Ascending aorta (tissue), 2 donors: ENCODE measurements around the gene NHERF2. TPM values are rescaled to one million over a fixed set of nuclear protein-coding genes. Genes with fewer than 3 reads are reported as not detected.
A peak's percentile ranks its signal among the peaks of the same experiment; 100 is the strongest.

ENCODE experiments used
- DNase-seq, 2 donors: peaks; one replicate each; pipeline ENCODE4 v3.0.0-alpha.2; 2019; ENCODE audit warnings: low spot score in 2 of 2
- H3K27ac ChIP-seq, 2 donors: fragments of 200-600 bp; sonication (generic); one replicate each; pipeline ENCODE4 v1.5.1; 2016 to 2017; ENCODE audit warnings: mild to moderate bottlenecking in 1 of 2
- H3K27me3 ChIP-seq: fragments of 200-600 bp; sonication (generic); one replicate; pipeline ENCODE4 v1.5.1; 2017
- H3K36me3 ChIP-seq, 2 donors: fragments of 200-600 bp; sonication (generic); one replicate each; pipeline ENCODE4 v1.5.1; 2016
- H3K4me1 ChIP-seq, 2 donors: fragments of 200-600 bp; sonication (generic); one replicate each; pipeline ENCODE4 v1.5.1; 2016 to 2017; ENCODE audit warnings: mild to moderate bottlenecking in 1 of 2
- H3K4me3 ChIP-seq, 2 donors: fragments of 200-600 bp; sonication (generic); one replicate each; pipeline ENCODE4 v1.5.1; 2016 to 2017; ENCODE audit warnings: mild to moderate bottlenecking in 1 of 2
- H3K9me3 ChIP-seq, 2 donors: fragments of 200-600 bp; sonication (generic); one replicate each; pipeline ENCODE4 v1.5.1; 2016
- CTCF ChIP-seq, 3 experiments: fragments of 200-600 bp in 2 of 3; fragments of 450-650 bp in 1 of 3; sonication (generic) in 2 of 3; IDR thresholded peaks; one replicate each; pipeline ENCODE4 v1.5.1; 2016 to 2019; ENCODE audit warnings: antibody characterized with exemption in 3 of 3, mild to moderate bottlenecking in 1 of 3, moderate library complexity in 1 of 3
- intact Hi-C: fragments of 100-400 bp; cut with DNase I; formaldehyde crosslinking; loops from one replicate; pipeline ENCODE4 v1.15.1; 2023
- total RNA-seq: library from RNA; depleted of rRNA; stranded (reverse); fragments of >200 nt; gene quantifications from one replicate; pipeline ENCODE4 v1.1.0, GENCODE V29; 2016

The NHERF2 gene
- total RNA-seq, 1 donor from 2014 or later, result 123 TPM

- H3K4me1 ChIP-seq, result peaks cover 23 to 34% of the 10 kb centered on the region in 2 donors
- no peaks in the 10 kb centered on the region for H3K9me3 ChIP-seq
- intact Hi-C loops, result no loop called here
- H3K36me3 ChIP-seq, result peaks cover 21% of the 10 kb centered on the region in 2 donors
- DNase-seq, result no peak
- no peaks in the 10 kb centered on the region for H3K27me3 ChIP-seq
- H3K27ac ChIP-seq, result no peak overlapping the region
- TF ChIP-seq CTCF (IDR thresholded peaks at IDR 0.05), result no peak
- no peak overlapping the region for H3K4me3 ChIP-seq
Observed at GRCh38 chr16:2006317-2006716, 20.4 kb upstream of the NHERF2 start.

- Histone ChIP-seq H3K4me1 (peaks cover 23 to 34% of the 10 kb centered on the region in 2 donors), H3K4me3 (peak overlapping the region in 1 of 2 donors; percentile 75), H3K27me3 (no peaks in the 10 kb centered on the region), H3K27ac (no peak overlapping the region), H3K9me3 (no peaks in the 10 kb centered on the region), H3K36me3 (peaks cover 12% of the 10 kb centered on the region in 2 donors)
- no peak for DNase-seq
- no peak for TF ChIP-seq CTCF (IDR thresholded peaks at IDR 0.05)
- intact Hi-C loops, result no loop called here
Observed at GRCh38 chr16:2007081-2007836, 19.4 kb upstream of the NHERF2 start.

- H3K36me3 ChIP-seq, result peaks cover 4% of the 10 kb centered on the region in 2 donors
- no peaks in the 10 kb centered on the region for H3K27me3 ChIP-seq
- H3K4me1 ChIP-seq, result peaks cover 23 to 34% of the 10 kb centered on the region in 2 donors
- intact Hi-C loops, result no loop called here
- no peak overlapping the region for H3K27ac ChIP-seq
- H3K4me3 ChIP-seq, result peak overlapping the region; percentile 75 to 94
- TF ChIP-seq CTCF (IDR thresholded peaks at IDR 0.05), result no peak
- H3K9me3 ChIP-seq, result no peaks in the 10 kb centered on the region
- DNase-seq, result no peak
Observed at GRCh38 chr16:2008009-2008526, 18.6 kb upstream of the NHERF2 start.

GRCh38 chr16:2008631-2009163, 18.0 kb upstream of the NHERF2 start:
- H3K4me3 ChIP-seq, result peak overlapping the region; percentile 75 to 94
- DNase-seq, result no peak
- peaks cover 23 to 34% of the 10 kb centered on the region in 2 donors for H3K4me1 ChIP-seq

GRCh38 chr16:2009164-2009711, 17.5 kb upstream of the NHERF2 start:
- intact Hi-C loops, result no loop called here
- TF ChIP-seq CTCF (IDR thresholded peaks at IDR 0.05), result no peak
- H3K27ac ChIP-seq, result peak overlapping the region; percentile 52 to 75
- H3K36me3 ChIP-seq, result no peaks in the 10 kb centered on the region
- H3K4me3 ChIP-seq, result peak overlapping the region; percentile 75 to 94
- no peaks in the 10 kb centered on the region for H3K9me3 ChIP-seq
- no peak for DNase-seq
- peaks cover 19 to 31% of the 10 kb centered on the region in 2 donors for H3K4me1 ChIP-seq
- no peaks in the 10 kb centered on the region for H3K27me3 ChIP-seq

More at GRCh38 chr16:2008631-2009163, 18.0 kb upstream of the NHERF2 start:
- no peak for TF ChIP-seq CTCF (IDR thresholded peaks at IDR 0.05)
- no peaks in the 10 kb centered on the region for H3K9me3 ChIP-seq
- no peaks in the 10 kb centered on the region for H3K36me3 ChIP-seq
- peak overlapping the region; percentile 52 to 75 for H3K27ac ChIP-seq
- intact Hi-C loops, result no loop called here
- no peaks in the 10 kb centered on the region for H3K27me3 ChIP-seq
